Gastroesophageal sphincter (tissue), 3 donors: ENCODE data around the gene SLC1A2.

ENCODE experiments used
- CTCF ChIP-seq, 4 experiments: fragments of 200-600 bp in 2 of 4; fragments of 450-650 bp in 2 of 4; sonication (generic) in 1 of 4; IDR thresholded peaks; one replicate each; pipeline ENCODE4 v1.5.1; 2017 to 2019; ENCODE audit warnings: antibody characterized with exemption in 4 of 4, mild to moderate bottlenecking in 2 of 4, moderate library complexity in 2 of 4
- EP300 ChIP-seq: sonication (generic); formaldehyde crosslinking; IDR thresholded peaks from one replicate; pipeline ENCODE4 v1.6.1; 2017; ENCODE audit warnings: antibody characterized with exemption, mild to moderate bottlenecking
- POLR2AphosphoS5 ChIP-seq: sonication (generic); formaldehyde crosslinking; IDR thresholded peaks from one replicate; pipeline ENCODE4 v1.6.1; 2017; ENCODE audit warnings: antibody characterized with exemption

GRCh38 chr11:35403765-35404387 lies 15.5 kb downstream of the SLC1A2 start:
- TF ChIP-seq CTCF (IDR thresholded peaks at IDR 0.05) = no peak
- TF ChIP-seq EP300 = no peak
- TF ChIP-seq POLR2AphosphoS5 = no peak
